ENCODE results near the gene CHRM2.

The CHRM2 gene

DNA sequence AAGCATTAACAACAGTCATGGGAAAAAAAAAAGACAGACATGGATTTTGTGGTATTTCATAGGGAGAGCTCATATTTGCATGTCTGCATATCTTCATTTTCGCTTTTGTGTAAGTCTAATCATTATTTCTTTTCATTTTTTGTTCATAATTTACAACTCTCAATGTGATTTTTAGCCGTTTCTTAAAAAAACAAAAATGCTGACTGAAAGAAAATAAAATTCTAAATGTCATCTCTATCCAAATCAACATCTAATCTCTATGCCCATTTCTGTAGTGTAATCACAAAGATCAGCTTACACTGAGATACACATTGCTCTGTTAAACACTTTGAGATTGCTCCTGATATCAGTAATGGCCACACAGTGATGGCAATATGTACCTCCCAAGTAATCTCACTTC lies 29.2 kb downstream of the CHRM2 start:
- DNase-seq: no peak

GRCh38 chr7:136900005-136900404 lies 31.6 kb downstream of the CHRM2 start:
- no peak for DNase-seq

GRCh38 chr7:136910771-136911170 lies 42.3 kb downstream of the CHRM2 start:
- DNase-seq: no peak

GRCh38 chr7:136911344-136911743 lies 42.9 kb downstream of the CHRM2 start:
- DNase-seq: no peak

GRCh38 chr7:136912339-136912738 lies 43.9 kb downstream of the CHRM2 start:
- DNase-seq: no peak

- DNase-seq: no peak
Observed at GRCh38 chr7:136914016-136914415, 45.6 kb downstream of the CHRM2 start.

GRCh38 chr7:136919820-136920219 lies 51.4 kb downstream of the CHRM2 start:
- no peak for DNase-seq

DNA sequence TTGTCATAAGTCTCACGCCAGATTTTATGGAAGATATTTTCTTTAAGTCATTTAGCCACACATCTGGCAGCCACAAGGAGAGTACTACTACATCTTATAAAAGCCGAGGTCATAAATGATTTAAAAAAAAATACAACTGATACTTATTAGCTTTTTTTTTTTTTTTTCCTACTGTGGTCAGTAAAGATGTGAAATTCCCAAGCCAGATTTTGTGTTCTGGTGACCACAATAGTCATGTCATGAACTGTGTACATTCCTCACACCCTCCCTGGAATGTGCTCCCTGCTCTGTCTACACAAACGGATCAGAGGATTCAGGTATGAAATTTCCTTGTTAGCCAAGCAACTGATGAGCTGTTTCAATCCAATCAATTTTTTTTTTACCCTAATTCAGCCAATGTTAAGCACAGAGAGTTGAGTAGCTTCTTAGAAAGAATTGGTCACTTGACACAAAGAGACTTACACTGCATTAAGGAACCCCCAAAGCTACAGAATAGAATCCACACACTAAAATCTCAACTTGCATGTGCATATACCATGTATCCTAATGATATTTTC lies 54.7 kb downstream of the CHRM2 start:
- DNase-seq: no peak

DNA sequence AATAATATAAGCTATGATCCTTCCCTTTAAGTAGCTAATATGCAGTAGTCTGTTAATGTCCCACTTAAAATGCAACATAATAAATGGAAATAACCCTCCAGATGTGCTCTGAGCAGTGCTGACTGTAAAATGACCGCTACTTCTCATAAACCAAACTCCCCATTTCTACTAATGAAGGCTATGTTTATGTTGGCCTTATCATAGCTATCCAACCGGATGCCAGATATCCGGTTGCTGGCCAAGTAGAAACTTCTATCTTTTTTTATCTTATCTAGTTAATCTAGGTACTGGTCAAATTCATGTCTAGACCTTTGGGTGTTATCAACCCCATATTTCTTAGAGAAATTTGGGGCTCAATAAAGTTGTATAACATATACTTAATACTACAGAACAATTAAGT lies 56.6 kb downstream of the CHRM2 start:
- no peak for DNase-seq

DNA sequence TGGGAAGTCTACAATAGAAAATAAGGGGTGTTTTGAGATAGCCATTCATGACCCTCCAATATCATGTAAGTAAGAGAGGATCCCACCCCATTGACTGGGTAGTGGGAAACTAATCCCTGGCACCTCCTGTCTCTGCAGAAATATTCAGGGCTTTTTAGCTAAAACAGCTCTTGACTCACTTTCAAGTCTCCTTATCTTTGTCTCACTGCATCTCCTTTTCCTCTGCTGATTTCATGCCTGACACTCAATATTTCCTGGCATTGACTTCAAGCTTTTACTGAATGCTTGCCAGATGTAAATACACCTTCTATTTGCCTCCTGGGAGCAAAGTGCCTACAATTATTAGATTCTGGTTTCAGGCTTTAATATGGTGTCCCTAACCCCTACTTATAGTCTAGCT lies 57.1 kb downstream of the CHRM2 start:
- no peak for DNase-seq

DNA sequence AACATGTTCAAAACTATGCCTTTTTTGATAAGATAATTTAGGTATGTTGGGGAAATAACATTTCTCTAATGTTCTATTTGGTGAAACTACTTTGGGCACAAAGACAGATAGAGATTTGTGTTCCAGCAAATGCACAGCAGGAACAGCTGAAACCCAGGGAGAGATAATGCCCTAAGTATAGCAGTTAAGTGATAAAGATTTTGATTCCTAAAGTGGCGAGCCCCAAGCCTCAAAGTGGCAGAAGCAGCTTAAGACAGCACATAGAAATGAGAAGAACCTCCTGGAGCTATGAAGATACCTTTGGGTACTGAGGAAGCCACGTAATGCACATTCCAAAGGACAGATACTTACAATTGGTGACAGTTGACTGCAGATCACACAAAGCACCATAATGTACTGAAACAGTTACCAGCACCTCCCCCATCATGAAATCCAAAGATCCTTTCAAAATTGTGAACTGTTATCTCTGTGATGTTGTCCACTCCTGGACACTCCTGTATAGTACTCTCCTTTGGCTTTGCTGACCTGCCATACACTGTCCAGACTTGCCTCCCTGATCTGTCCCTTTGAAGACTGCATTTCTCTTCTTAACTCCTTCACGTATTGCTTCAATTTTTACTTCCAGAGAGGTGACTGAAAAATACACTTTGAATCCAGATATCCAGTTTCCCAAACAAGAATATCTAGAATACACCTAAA lies 62.9 kb downstream of the CHRM2 start:
- DNase-seq: no peak

- no peak for DNase-seq
Observed at GRCh38 chr7:136937436-136937835, 69.0 kb downstream of the CHRM2 start.

DNA sequence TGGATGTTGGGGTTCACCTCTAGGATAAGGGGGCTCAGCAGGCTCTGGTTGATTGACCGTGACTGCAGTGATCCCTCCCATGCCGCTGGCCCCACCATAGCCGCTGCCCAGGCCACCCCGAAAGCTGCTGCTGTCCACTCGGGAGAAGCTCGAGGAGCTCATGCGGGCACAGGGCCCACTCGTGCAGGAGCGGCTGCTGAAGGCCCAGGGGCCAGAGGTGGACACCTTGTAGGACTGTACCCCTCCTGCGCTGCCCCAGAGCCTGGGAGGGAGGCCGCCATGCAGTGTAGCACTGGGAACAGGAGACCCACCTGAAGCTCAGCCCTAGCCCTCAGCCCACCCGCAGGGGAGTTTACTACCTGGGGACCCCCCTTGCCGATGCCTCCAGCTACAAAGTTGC lies 70.0 kb downstream of the CHRM2 start:
- no peak for DNase-seq

DNA sequence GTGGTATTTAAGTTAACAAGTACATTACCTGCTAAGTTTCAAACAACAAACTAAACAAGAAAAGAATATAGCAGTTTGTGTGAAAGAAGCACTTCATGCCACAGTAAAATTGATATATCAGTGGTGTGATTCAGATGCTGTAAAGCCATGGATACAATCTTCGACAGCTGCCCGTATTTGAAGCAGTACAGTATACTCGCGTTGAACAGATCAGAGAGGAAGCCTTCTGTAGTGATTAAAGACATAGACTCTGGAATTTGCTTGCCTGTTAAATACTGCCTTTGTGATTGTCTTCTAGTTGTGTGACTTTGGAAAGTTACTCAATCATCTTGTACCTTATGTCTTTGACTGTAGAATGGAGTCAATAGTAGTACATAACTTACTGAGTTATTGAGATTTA lies 71.7 kb downstream of the CHRM2 start:
- no peak for DNase-seq

- DNase-seq: no peak
Observed at GRCh38 chr7:136940917-136941316, 72.5 kb downstream of the CHRM2 start.

DNA sequence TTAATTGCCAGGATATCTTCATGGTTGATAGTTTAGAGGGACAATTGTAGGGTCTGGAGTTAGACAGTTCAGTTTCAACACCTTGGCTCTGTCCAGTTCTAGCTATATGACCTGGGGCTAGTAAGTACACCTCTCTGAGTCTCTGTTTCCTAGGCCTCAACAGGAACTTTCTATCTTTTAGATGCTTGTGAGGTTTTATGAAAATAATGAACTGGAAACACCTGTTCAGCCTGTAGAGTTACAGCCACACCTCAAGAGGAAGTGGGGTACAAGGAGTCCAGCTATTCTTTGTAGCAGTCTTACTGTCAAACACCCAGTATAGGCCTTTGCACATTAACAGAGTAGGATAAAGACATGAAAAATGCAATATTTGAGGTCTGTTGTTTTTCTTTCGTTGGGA lies 73.4 kb downstream of the CHRM2 start:
- DNase-seq: no peak

DNA sequence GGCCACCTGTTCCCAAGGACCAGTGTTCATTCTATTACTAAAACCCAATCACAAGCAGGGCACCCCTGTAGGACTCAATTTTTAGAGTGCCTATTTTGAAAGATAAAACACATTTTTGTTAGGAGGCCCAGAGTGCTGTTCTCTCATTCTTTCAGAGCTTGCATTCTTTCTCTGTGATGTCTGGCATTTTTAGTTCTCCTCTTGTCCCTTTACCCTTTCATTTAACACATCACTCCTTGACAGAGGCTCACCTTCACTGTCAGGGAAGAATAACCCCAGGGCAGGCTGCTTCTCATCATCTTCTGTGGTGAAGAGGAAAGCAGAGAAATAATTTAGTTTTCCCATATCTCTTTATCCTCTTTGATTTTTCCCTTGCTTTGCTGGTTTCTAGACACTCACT lies 73.9 kb downstream of the CHRM2 start:
- no peak for DNase-seq

GRCh38 chr7:136942994-136943393 lies 74.5 kb downstream of the CHRM2 start:
- no peak for DNase-seq

GRCh38 chr7:136947347-136947746 lies 78.9 kb downstream of the CHRM2 start:
- no peak for DNase-seq

DNA sequence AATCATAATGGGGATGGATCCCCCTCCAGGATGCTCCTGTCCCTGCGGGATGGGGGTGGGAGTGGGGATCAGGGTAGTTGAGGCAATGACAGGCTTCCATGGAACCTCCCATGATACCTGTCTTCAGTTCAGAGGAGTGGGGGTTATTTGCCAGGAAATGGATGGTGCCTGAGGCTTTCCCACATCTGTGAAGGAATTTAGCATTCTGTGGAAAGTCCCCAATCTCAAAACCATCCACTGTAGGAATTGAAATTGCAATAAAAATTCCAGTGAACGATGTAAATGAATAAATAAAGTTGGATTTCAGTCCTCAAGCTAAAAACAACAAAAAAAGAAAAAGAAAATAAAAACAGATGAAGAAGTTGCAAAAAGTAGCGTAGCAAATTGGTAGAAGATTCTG lies 81.9 kb downstream of the CHRM2 start:
- DNase-seq: no peak

GRCh38 chr7:136953386-136953785 lies 84.9 kb downstream of the CHRM2 start:
- DNase-seq: no peak

GRCh38 chr7:136956232-136956631 lies 87.8 kb downstream of the CHRM2 start:
- DNase-seq: no peak

- DNase-seq: no peak
Observed at GRCh38 chr7:136956671-136957070, 88.2 kb downstream of the CHRM2 start.

GRCh38 chr7:136957391-136957790 lies 88.9 kb downstream of the CHRM2 start:
- DNase-seq: no peak

GRCh38 chr7:136958016-136958415 lies 89.6 kb downstream of the CHRM2 start:
- no peak for DNase-seq

Data from activated naive CD4-positive, alpha-beta T cell (primary cell).